SK-N-SH treated with all-trans-retinoic acid at 6 μM for 48 hours (cell line): ENCODE measurements around the gene NINJ2.

Experiments used
- ATAC-seq: fragments of 200-7000 bp; cut with Tn5 transposase; 3 replicates; pipeline ENCODE4 v1.9.1; 2020; ENCODE audit warnings: mild to moderate bottlenecking, moderate library complexity
- BACH2 ChIP-seq: fragments of 250-450 bp; sonication (Bioruptor Pico); IDR thresholded peaks from 2 replicates; pipeline ENCODE4 v1.9.0; 2021; ENCODE audit warnings: mild to moderate bottlenecking, borderline replicate concordance
- CREB5 ChIP-seq: fragments of 250-450 bp; sonication (Bioruptor Pico); IDR thresholded peaks from 2 replicates; pipeline ENCODE4 v1.5.1; 2020; ENCODE audit warnings: low read depth, mild to moderate bottlenecking, moderate library complexity
- CSDC2 ChIP-seq: fragments of 250-450 bp; sonication (Bioruptor Pico); IDR thresholded peaks from 2 replicates; pipeline ENCODE4 v1.5.0; 2020; ENCODE audit warnings: mild to moderate bottlenecking, moderate library complexity
- CSRNP3 ChIP-seq: fragments of 250-450 bp; sonication (Bioruptor Pico); IDR thresholded peaks from 2 replicates; pipeline ENCODE4 v1.5.1; 2021; ENCODE audit warnings: mild to moderate bottlenecking, moderate library complexity
- ESRRG ChIP-seq: fragments of 250-450 bp; sonication (Bioruptor Pico); IDR thresholded peaks from 2 replicates; pipeline ENCODE4 v1.6.1; 2021; ENCODE audit warnings: mild to moderate bottlenecking
- GLIS3 ChIP-seq: fragments of 250-450 bp; sonication (Bioruptor Pico); IDR thresholded peaks from 2 replicates; pipeline ENCODE4 v1.5.0; 2020; ENCODE audit warnings: mild to moderate bottlenecking, moderate library complexity
- ISL1 ChIP-seq: fragments of 250-450 bp; sonication (Bioruptor Pico); IDR thresholded peaks from 2 replicates; pipeline ENCODE4 v2.1.2; 2022; ENCODE audit warnings: mild to moderate bottlenecking, moderate library complexity
- OSR1 ChIP-seq: fragments of 250-450 bp; sonication (Bioruptor Pico); IDR thresholded peaks from 2 replicates; pipeline ENCODE4 v1.8.0; 2022; ENCODE audit warnings: moderate library complexity, mild to moderate bottlenecking, inconsistent platforms
- POU6F1 ChIP-seq: fragments of 250-450 bp; sonication (Bioruptor Pico); IDR thresholded peaks from 2 replicates; pipeline ENCODE4 v1.8.0; 2021; ENCODE audit warnings: low read depth, mild to moderate bottlenecking, moderate library complexity, borderline replicate concordance
- PPARA ChIP-seq: fragments of 250-450 bp; sonication (Bioruptor Pico); IDR thresholded peaks from 2 replicates; pipeline ENCODE4 v1.5.0; 2020; ENCODE audit warnings: mild to moderate bottlenecking, borderline replicate concordance
- RARB ChIP-seq: fragments of 250-450 bp; sonication (Bioruptor Pico); IDR thresholded peaks from 2 replicates; pipeline ENCODE4 v1.8.0; 2021; ENCODE audit warnings: mild to moderate bottlenecking, moderate library complexity
- SNAI2 ChIP-seq: fragments of 250-450 bp; sonication (Bioruptor Pico); IDR thresholded peaks from 2 replicates; pipeline ENCODE4 v1.5.0; 2020; ENCODE audit warnings: mild to moderate bottlenecking, moderate library complexity
- TCF4 ChIP-seq: fragments of 250-450 bp; sonication (Bioruptor Pico); IDR thresholded peaks from 2 replicates; pipeline ENCODE4 v1.8.0; 2021; ENCODE audit warnings: mild to moderate bottlenecking, moderate library complexity, borderline replicate concordance
- TOX ChIP-seq: fragments of 250-450 bp; sonication (Bioruptor Pico); IDR thresholded peaks from 2 replicates; pipeline ENCODE4 v1.8.0; 2021; ENCODE audit warnings: mild to moderate bottlenecking, moderate library complexity, borderline replicate concordance
- TSHZ2 ChIP-seq: fragments of 250-450 bp; sonication (Bioruptor Pico); IDR thresholded peaks from 2 replicates; pipeline ENCODE4 v1.5.0; 2020; ENCODE audit warnings: mild to moderate bottlenecking, moderate library complexity
- ZFP3 ChIP-seq: fragments of 250-450 bp; sonication (Bioruptor Pico); IDR thresholded peaks from 2 replicates; pipeline ENCODE4 v1.5.0; 2020; ENCODE audit warnings: mild to moderate bottlenecking, moderate library complexity
- ZFP30 ChIP-seq: fragments of 450-650 bp; formaldehyde crosslinking; IDR thresholded peaks from 2 replicates; pipeline ENCODE4 v1.5.0; 2022; ENCODE audit warnings: mild to moderate bottlenecking, moderate library complexity
- ZNF565 ChIP-seq: fragments of 450-650 bp; formaldehyde crosslinking; conservative IDR thresholded peaks from 2 replicates; pipeline ENCODE4 v1.5.0; 2020; ENCODE audit warnings: low read depth, mild to moderate bottlenecking, moderate library complexity
- ZNF70 ChIP-seq: fragments of 450-650 bp; formaldehyde crosslinking; IDR thresholded peaks from 2 replicates; pipeline ENCODE4 v1.5.0; 2020; ENCODE audit warnings: mild to moderate bottlenecking, moderate library complexity
- ZNF8 ChIP-seq: fragments of 450-650 bp; formaldehyde crosslinking; IDR thresholded peaks from 2 replicates; pipeline ENCODE4 v1.5.0; 2020; ENCODE audit warnings: mild to moderate bottlenecking, moderate library complexity

Gene NINJ2

GRCh38 chr12:587132-588023 lies 75.9 kb downstream of the NINJ2 start:
- TF ChIP-seq ESRRG (CRISPR knock-in tag) (no peak), ZNF70 (CRISPR knock-in tag) (no peak), GLIS3 (CRISPR knock-in tag) (no peak), CSRNP3 (no peak), CSDC2 (CRISPR knock-in tag) (no peak)
- no peak for ATAC-seq

GRCh38 chr12:586318-587071 lies 76.8 kb downstream of the NINJ2 start:
- ATAC-seq = no peak
- TF ChIP-seq POU6F1 (CRISPR knock-in tag) = no peak
- TF ChIP-seq RARB = no peak
- no peak for TF ChIP-seq ZNF565 (CRISPR knock-in tag)
- TF ChIP-seq ISL1 (CRISPR knock-in tag) = no peak
- TF ChIP-seq PPARA (CRISPR knock-in tag) = no peak

GRCh38 chr12:585062-586061 lies 77.9 kb downstream of the NINJ2 start:
- no peak for ATAC-seq
- no peak for TF ChIP-seq ZFP3
- TF ChIP-seq CREB5 (CRISPR knock-in tag) = no peak
- TF ChIP-seq ZNF70 (CRISPR knock-in tag) = no peak
- no peak for TF ChIP-seq PPARA (CRISPR knock-in tag)
- TF ChIP-seq ZNF8 (CRISPR knock-in tag) = no peak
- no peak for TF ChIP-seq ZFP30 (CRISPR knock-in tag)
- TF ChIP-seq, all 23 proteins: peak for 0

GRCh38 chr12:583251-583869 lies 79.9 kb downstream of the NINJ2 start:
- no peak for TF ChIP-seq RARB
- TF ChIP-seq ZFP30 (CRISPR knock-in tag) = no peak
- no peak for TF ChIP-seq PPARA (CRISPR knock-in tag)
- no peak for TF ChIP-seq ZFP3
- no peak for TF ChIP-seq POU6F1 (CRISPR knock-in tag)
- TF ChIP-seq CSDC2 (CRISPR knock-in tag) = no peak
- no peak for TF ChIP-seq OSR1 (CRISPR knock-in tag)
- TF ChIP-seq ESRRG (CRISPR knock-in tag) = no peak
- TF ChIP-seq SNAI2 (CRISPR knock-in tag) = no peak
- TF ChIP-seq GLIS3 (CRISPR knock-in tag) = no peak
- no peak for TF ChIP-seq TOX (CRISPR knock-in tag)
- no peak for TF ChIP-seq BACH2
- TF ChIP-seq ZNF565 (CRISPR knock-in tag) = no peak
- TF ChIP-seq ZNF70 (CRISPR knock-in tag) = no peak
- TF ChIP-seq TSHZ2 = no peak
- no peak for TF ChIP-seq ZNF8 (CRISPR knock-in tag)
- no peak for TF ChIP-seq TCF4 (CRISPR knock-in tag)
- TF ChIP-seq, all 23 proteins: peak for 0
- no peak for ATAC-seq
